ENCODE measurements around the gene CHRM4.

GRCh38 chr11:46345131-46345597, 46.4 kb downstream of the CHRM4 start:
- TF ChIP-seq CTCF (IDR thresholded peaks at IDR 0.05): no peak
- peak in 2 of 3 donors; percentile 38 to 56 for TF ChIP-seq POLR2A (IDR thresholded peaks at IDR 0.05)

Data from body of pancreas (tissue), 4 donors.